ENCODE data around the gene IMMP2L. TPM values are rescaled to one million over a fixed set of nuclear protein-coding genes. Genes with fewer than 3 reads are reported as not detected.

IMMP2L gene
- total RNA-seq, 4 donors from 2014 or later = 13.5 to 23.7 (median 18.3) TPM

- no peak overlapping the region for H3K27ac ChIP-seq
- no peaks in the 10 kb centered on the region for H3K36me3 ChIP-seq
- no peaks in the 10 kb centered on the region for H3K9me3 ChIP-seq
- H3K27me3 ChIP-seq = no peaks in the 10 kb centered on the region
- no peak for TF ChIP-seq CTCF (IDR thresholded peaks at IDR 0.05)
- H3K4me3 ChIP-seq = no peak overlapping the region
- H3K4me1 ChIP-seq = peaks cover 0 to 3% (median 0%) of the 10 kb centered on the region in 4 donors
- no peak for DNase-seq (ENCODE audit: low spot score in 2 of 2)
- 64 to 86% methylated on average over 2 of the region's 2 CpGs for WGBS, 2 donors
These were observed 802.0 kb downstream of the IMMP2L start for GRCh38 chr7:110760341-110760740.

- no peak for DNase-seq (ENCODE audit: low spot score in 2 of 2)
- TF ChIP-seq EP300 (IDR thresholded peaks at IDR 0.05) = no peak
- no peak for TF ChIP-seq POLR2A (IDR thresholded peaks at IDR 0.05)
- TF ChIP-seq CTCF (IDR thresholded peaks at IDR 0.05) = no peak
- Histone ChIP-seq H3K4me3 (no peak overlapping the region), H3K4me1 (peaks cover 0 to 3% (median 0%) of the 10 kb centered on the region in 4 donors), H3K27ac (no peak overlapping the region), H3K36me3 (no peaks in the 10 kb centered on the region), H3K9me3 (no peaks in the 10 kb centered on the region), H3K27me3 (no peaks in the 10 kb centered on the region)
- 91 to 96% methylated on average over 4 of the region's 4 CpGs for WGBS, 2 donors
These were observed 803.2 kb downstream of the IMMP2L start for GRCh38 chr7:110759069-110759468.

- WGBS, 2 donors = 85 to 90% methylated on average over 4 of the region's 4 CpGs
- H3K36me3 ChIP-seq = no peaks in the 10 kb centered on the region
- no peaks in the 10 kb centered on the region for H3K27me3 ChIP-seq
- no peaks in the 10 kb centered on the region for H3K9me3 ChIP-seq
- H3K4me1 ChIP-seq = no peaks in the 10 kb centered on the region
- H3K4me3 ChIP-seq = no peak overlapping the region
- TF ChIP-seq POLR2A (IDR thresholded peaks at IDR 0.05) = no peak
- TF ChIP-seq EP300 (IDR thresholded peaks at IDR 0.05) = no peak
- TF ChIP-seq CTCF (IDR thresholded peaks at IDR 0.05) = no peak
- H3K27ac ChIP-seq = no peak overlapping the region
- no peak for DNase-seq (ENCODE audit: low spot score in 2 of 2)
These were observed 807.6 kb downstream of the IMMP2L start for GRCh38 chr7:110754649-110755048.

- DNase-seq (ENCODE audit: low spot score in 2 of 2) = no peak
- Histone ChIP-seq H3K27me3 (no peaks in the 10 kb centered on the region), H3K9me3 (peaks cover 0 to 24% (median 6%) of the 10 kb centered on the region in 4 donors), H3K4me3 (no peak overlapping the region), H3K27ac (no peak overlapping the region), H3K36me3 (no peaks in the 10 kb centered on the region), H3K4me1 (no peaks in the 10 kb centered on the region)
- TF ChIP-seq EP300 (IDR thresholded peaks at IDR 0.05) (no peak), CTCF (IDR thresholded peaks at IDR 0.05) (no peak), POLR2A (IDR thresholded peaks at IDR 0.05) (no peak)
- 27 to 37% methylated on average over 3 of the region's 3 CpGs for WGBS, 2 donors
These were observed 811.2 kb downstream of the IMMP2L start for GRCh38 chr7:110750931-110751605.

- Histone ChIP-seq H3K27ac (no peak overlapping the region), H3K4me3 (no peak overlapping the region), H3K27me3 (no peaks in the 10 kb centered on the region), H3K36me3 (no peaks in the 10 kb centered on the region), H3K4me1 (no peaks in the 10 kb centered on the region), H3K9me3 (peaks cover 0 to 4% (median 0%) of the 10 kb centered on the region in 4 donors)
- TF ChIP-seq POLR2A (IDR thresholded peaks at IDR 0.05) (no peak), CTCF (IDR thresholded peaks at IDR 0.05) (no peak), EP300 (IDR thresholded peaks at IDR 0.05) (no peak)
- no peak for DNase-seq (ENCODE audit: low spot score in 2 of 2)
- WGBS, 2 donors = 62 to 73% methylated on average over 1 of the region's 1 CpG
These were observed 829.1 kb downstream of the IMMP2L start for GRCh38 chr7:110733221-110733620.
